Measurements from ENCODE around the gene CCNE1. TPM values are rescaled to one million over a fixed set of nuclear protein-coding genes. Genes with fewer than 3 reads are reported as not detected.

The CCNE1 gene
- total RNA-seq, 1 donor from 2014 or later = 14.7 TPM

DNA sequence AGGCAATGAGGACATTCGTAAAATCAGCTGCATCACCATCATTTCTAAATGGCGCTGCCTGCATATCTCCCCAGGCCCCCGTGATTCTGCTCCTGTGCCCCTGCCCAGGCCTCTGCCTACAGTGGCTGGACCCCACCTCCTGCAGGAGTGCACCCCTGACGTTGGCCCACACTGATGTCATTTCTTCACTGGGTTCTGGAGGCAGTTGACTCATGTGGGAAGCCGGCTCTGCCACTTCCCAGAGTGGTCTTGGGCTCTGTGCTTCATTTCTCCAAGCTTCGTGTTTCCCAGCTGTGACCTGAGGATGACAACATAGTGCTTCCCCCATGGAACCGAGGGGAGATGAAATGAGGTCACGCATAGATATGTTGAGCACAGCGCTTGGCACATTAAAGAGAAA lies 19.9 kb downstream of the CCNE1 start:
- Mint-ChIP-seq H3K27ac (no peak overlapping the region), H3K9me3 (no peaks in the 10 kb centered on the region), H3K4me1 (no peaks in the 10 kb centered on the region), H3K36me3 (no peaks in the 10 kb centered on the region), H3K27me3 (ENCODE audit: low read depth) (peaks cover 38% of the 10 kb centered on the region), H3K4me3 (no peak overlapping the region)
- TF ChIP-seq, protein P1, sequence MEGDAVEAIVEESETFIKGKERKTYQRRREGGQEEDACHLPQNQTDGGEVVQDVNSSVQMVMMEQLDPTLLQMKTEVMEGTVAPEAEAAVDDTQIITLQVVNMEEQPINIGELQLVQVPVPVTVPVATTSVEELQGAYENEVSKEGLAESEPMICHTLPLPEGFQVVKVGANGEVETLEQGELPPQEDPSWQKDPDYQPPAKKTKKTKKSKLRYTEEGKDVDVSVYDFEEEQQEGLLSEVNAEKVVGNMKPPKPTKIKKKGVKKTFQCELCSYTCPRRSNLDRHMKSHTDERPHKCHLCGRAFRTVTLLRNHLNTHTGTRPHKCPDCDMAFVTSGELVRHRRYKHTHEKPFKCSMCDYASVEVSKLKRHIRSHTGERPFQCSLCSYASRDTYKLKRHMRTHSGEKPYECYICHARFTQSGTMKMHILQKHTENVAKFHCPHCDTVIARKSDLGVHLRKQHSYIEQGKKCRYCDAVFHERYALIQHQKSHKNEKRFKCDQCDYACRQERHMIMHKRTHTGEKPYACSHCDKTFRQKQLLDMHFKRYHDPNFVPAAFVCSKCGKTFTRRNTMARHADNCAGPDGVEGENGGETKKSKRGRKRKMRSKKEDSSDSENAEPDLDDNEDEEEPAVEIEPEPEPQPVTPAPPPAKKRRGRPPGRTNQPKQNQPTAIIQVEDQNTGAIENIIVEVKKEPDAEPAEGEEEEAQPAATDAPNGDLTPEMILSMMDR (IDR thresholded peaks at IDR 0.05; ENCODE audit: unreplicated experiment) = no peak
- DNase-seq (ENCODE audit: low spot score in 2 of 2, unreplicated experiment in 2 of 2) = no peak

DNA sequence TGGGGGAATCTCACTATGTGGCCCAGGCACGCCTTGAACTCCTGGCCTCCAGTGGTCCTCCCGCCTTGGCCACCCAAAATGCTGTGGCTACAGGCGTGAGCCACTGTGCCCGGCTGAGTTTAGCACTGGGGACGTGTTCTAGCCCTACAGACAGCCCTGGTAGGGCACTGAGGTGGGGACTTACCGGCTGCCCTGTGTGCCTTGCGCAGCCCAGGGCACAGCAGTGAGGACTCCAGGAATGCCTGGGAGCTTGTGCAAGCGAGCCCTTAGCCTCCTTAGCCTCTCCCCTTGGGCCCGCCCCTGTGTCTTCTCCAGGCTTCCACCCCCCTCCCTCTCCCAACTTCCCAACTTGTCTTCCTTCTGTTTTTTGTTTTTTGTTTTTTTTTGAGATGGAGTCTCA lies 21.0 kb downstream of the CCNE1 start:
- peaks cover 38% of the 10 kb centered on the region for H3K27me3 Mint-ChIP-seq (ENCODE audit: low read depth)
- H3K4me1 Mint-ChIP-seq = no peaks in the 10 kb centered on the region
- no peak for DNase-seq (ENCODE audit: low spot score in 2 of 2, unreplicated experiment in 2 of 2)
- TF ChIP-seq, protein P1 (IDR thresholded peaks at IDR 0.05; ENCODE audit: unreplicated experiment) = no peak
- H3K36me3 Mint-ChIP-seq = no peaks in the 10 kb centered on the region
- no peak overlapping the region for H3K27ac Mint-ChIP-seq
- no peak overlapping the region for H3K4me3 Mint-ChIP-seq
- H3K9me3 Mint-ChIP-seq = no peaks in the 10 kb centered on the region

DNA sequence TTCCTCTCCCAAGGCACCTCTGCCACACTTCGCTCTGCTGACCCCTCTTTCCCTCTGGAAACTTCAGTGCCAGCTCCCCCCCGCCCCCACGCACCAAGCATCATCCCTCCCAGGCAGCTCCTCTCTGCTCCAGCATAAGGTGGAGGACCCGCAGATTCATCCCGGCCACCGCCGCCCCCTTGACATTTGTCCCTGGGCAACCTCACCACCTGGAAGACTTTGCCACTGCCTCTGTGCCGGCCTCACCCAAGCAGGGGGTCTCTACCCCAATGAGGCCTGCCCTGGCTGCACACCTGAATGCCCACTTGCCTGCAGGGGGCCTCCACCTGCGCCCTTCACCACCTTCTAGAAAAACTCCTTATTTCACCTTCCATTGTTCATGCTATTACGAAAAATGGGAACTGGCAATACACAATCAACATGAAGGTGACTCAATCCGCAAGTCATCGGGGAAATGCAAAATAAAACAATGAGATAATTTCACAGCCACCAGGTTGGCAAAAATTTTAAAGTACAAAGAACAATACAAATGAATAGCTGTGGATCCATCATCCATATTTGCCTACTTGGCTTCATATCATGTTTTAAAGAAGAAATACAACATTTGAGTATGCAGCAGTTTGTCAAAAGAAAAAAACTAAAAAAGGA lies 21.9 kb downstream of the CCNE1 start:
- Mint-ChIP-seq H3K36me3 (no peaks in the 10 kb centered on the region), H3K27me3 (ENCODE audit: low read depth) (peaks cover 38% of the 10 kb centered on the region), H3K4me1 (no peaks in the 10 kb centered on the region), H3K27ac (no peak overlapping the region), H3K9me3 (no peaks in the 10 kb centered on the region), H3K4me3 (no peak overlapping the region)
- TF ChIP-seq, protein P1 (IDR thresholded peaks at IDR 0.05; ENCODE audit: unreplicated experiment) = no peak
- no peak for DNase-seq (ENCODE audit: low spot score in 2 of 2, unreplicated experiment in 2 of 2)

DNA sequence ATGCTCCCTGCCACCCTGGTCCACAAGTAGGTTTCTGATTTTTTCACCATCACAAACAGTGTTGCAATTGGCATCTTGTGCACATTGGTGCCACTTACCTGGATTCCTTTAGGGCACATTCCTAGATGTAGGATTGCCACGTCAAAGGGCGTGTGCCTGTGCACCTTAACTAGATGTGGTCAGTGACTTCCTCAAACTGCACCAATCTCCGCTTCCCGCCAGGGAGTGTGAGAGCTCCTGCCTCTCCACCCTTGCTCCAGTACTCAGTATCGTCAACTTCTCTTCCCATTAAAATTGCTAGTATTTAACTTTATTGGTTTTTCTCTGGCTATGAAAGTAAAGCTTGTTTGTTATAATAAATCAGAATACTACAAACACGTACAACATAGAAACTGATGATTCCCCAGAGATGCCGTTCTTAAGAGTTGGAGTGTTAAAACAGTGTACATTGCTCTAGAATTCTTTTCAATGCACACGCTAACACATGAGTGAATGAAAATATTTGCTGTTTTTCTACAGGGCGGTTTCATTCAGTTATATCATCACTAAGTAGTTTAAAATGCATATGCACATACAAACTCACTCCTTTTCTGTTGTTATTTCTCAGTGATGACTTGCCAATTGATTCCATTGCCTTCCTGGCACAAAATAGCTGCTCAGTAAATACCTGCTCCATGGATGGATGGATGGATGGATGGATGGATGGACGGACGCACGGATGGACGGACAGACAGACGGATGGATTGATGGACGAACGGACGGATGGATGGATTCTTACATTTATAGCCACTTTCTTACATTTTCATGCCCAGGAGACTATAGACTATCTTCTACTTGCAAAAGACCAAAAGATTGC lies 23.4 kb downstream of the CCNE1 start:
- H3K27ac Mint-ChIP-seq = no peak overlapping the region

DNA sequence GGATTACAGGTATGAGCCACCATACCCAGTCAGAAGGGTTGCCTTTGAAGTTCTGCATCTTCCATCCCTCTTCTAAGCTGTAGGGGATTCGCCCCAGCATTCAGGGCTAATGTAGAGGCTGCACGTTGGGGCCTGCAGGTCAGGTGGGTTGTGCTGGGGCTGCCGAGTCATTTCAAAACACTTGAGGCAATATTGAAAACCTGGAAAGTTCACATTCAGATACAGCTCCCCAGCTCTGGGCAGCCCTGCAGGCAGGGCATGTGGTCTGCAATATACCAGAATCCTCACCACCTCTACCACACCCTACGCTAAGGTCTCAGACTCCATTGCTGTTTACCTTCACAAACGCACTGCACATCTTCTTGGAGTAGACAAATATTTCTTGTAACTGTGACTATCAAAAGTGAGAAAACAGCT lies 24.6 kb downstream of the CCNE1 start:
- Mint-ChIP-seq H3K4me1 (peaks cover 14% of the 10 kb centered on the region), H3K4me3 (no peak overlapping the region), H3K27me3 (ENCODE audit: low read depth) (peaks cover 26% of the 10 kb centered on the region), H3K27ac (no peak overlapping the region), H3K36me3 (no peaks in the 10 kb centered on the region), H3K9me3 (no peaks in the 10 kb centered on the region)
- no peak for DNase-seq (ENCODE audit: low spot score in 2 of 2, unreplicated experiment in 2 of 2)
- TF ChIP-seq, protein P1 (IDR thresholded peaks at IDR 0.05; ENCODE audit: unreplicated experiment) = no peak

More for the DNA sequence above, 23.4 kb downstream of the CCNE1 start:
- TF ChIP-seq, protein P1 (IDR thresholded peaks at IDR 0.05; ENCODE audit: unreplicated experiment) = no peak
- peaks cover 2% of the 10 kb centered on the region for H3K4me1 Mint-ChIP-seq
- H3K36me3 Mint-ChIP-seq = no peaks in the 10 kb centered on the region
- no peaks in the 10 kb centered on the region for H3K9me3 Mint-ChIP-seq
- peaks cover 35% of the 10 kb centered on the region for H3K27me3 Mint-ChIP-seq (ENCODE audit: low read depth)
- DNase-seq (ENCODE audit: low spot score in 2 of 2, unreplicated experiment in 2 of 2) = no peak
- H3K4me3 Mint-ChIP-seq = no peak overlapping the region

Measured in mesothelial cell of epicardium (in vitro differentiated cells).